Activated CD4-positive, alpha-beta T cell treated with anti-CD3 and anti-CD28 coated beads, Interleukin-2, amount 50 U/mL, for 4 hours (primary cell): ENCODE measurements around the gene BHLHE40.
"Not testable (repeated sequence)": the region's sequence is repeated elsewhere in the genome, so short reads cannot be mapped to it uniquely, and the experiment has no call there.

Experiments
- DNase-seq, 2 experiments: peaks; one replicate each; pipeline ENCODE4 v3.0.0-alpha.2; 2020

Gene BHLHE40

DNA sequence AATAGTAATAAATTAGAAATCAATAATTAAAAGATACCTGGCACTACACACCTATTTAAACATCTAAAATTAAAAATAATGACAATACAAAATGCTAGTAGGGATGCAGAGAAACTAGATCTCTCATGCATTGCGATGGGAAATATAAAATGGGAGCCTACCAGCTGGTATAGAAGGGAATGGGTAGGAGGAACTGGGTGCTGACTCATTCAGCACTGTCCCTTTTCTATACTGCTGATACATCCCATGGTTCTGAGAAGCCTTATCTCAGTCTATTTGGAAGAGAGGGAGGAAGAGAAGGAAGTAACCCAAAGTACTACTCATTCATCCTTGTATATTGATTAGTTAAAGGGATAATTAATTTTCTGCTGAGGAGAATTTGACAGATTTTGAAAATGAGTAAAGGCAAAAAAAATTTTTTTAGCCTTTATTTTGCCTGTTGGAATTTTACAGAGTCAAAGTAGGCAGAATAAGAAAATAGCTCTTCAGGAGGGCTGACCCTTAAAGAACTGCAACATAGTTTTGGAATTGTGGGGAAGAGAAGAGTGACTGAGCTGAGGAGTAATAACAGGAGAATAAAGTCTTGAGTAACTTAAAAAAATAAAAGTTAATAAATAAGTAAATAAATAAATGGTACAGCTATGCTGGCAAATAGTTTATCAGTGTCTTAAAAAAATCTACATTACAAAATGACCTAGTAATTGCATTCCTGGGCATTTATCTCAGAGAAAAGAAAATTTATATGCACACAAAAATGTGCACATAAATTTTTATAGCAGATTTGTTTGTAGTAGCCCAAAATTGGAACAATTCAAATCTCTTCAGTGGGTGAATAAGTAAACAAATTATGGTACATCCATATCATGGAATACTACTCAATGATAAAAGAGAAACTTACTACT lies 15.3 kb upstream of the BHLHE40 start:
- no peak for DNase-seq

- DNase-seq, result not testable (repeated sequence)
Observed at GRCh38 chr3:4966006-4966405, 13.2 kb upstream of the BHLHE40 start.

DNA sequence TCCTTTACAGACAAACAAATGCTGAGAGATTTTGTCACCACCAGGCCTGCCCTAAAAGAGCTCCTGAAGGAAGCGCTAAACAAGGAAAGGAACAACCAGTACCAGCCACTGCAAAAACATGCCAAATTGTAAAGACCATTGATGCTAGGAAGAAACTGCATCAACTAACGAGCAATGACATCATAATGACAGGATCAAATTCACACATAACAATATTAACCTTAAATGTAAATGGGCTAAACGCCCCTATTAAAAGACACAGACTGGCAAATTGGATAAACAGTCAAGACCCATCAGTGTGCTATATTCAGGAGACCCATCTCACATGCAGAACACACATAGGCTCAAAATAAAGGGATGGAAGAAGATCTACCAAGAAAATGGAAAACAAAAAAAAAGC lies 11.6 kb upstream of the BHLHE40 start:
- not testable (repeated sequence) for DNase-seq

DNA sequence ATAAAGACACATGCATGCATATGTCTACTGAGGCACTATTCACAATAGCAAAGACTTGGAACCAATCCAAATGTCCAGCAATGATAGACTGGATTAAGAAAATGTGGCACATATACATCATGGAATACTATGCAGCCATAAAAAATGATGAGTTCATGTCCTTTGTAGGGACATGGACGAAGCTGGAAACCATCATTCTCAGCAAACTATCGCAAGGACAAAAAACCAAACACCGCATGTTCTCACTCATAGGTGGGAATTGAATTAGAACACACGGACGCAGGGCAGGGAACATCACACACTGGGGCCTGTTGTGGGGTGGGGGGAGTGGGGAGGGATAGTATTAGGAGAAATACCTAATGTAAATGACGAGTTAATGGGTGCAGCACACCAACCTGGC lies 7.8 kb upstream of the BHLHE40 start:
- DNase-seq, result not testable (repeated sequence)

DNA sequence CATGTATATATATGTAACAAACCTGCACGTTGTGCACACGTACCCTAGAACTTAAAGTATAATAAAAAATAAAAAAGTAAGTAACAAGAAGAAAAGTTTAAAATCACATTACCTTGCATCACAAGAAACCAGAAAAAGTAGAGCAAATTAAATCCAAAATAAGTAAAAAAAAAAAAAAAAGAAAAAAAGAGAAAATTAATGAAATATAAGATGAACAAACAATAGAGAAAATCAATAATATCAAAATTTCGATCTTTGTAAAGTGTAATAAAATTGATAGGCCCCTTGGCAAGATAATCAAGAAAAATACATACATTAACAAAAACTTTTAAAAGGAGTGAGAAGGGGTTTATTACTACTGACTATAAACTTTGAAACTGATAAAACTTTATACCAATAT lies 7.4 kb upstream of the BHLHE40 start:
- DNase-seq, result no peak

DNA sequence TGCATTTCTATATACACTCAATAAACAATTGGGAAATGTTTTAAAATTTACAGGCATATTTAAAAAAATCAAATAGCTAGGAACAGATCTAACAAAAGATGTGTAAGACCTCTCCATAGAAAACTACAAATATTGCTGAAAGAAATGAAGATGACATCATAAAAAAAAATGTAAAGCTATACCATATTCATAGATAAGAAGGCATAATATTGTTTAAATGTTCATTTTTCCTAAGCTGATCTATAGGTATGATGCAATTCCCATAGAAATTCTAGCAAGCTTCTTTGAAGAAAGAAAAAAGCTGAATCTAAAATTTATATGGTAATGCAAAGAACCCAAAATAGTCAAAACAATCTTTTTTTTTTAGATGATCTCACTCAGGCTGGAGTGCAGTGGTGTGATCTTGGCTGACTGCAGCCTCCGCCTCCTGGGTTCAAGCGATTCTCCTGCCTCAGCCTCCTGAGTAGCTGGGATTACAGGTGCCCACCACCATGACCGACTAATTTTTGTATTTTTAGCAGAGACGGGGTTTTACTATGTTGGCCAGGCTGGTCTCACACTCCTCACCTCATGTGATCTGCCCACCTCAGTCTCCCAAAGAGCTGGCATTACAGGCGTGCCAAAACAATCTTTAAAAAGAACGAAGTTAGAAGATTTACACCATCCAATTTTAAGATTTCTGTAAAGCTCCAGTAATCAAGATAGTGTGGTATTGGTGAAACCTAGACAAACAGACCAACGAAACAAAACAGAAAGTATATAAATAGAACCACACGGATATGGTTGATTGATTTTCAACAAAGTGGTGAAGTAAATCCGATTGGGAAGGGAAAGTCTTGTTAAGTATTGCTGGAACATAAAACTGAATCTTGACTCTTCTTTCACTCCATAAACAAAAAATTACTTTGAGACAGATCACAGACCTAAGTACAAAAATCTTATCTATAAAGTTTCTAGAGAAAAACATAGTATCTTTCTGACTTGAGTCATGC lies 6.3 kb upstream of the BHLHE40 start:
- DNase-seq, result no peak

DNA sequence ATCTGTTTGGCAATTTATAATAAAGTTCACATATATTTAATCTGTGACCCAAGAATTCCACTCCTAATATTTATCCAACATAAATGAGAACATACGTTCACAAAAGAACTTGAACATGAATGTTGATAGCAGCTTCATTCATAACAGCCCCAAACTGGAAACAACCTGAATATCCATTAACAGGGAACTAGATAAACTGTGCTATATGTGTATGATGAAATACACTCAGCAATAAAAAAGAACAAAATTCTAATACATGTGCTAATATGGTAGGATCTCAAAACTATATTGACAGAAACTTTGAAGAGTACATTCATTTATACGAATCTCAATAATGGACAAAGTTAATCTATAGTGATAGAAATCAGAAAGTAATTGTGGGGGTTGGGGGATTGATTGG lies 5.1 kb upstream of the BHLHE40 start:
- DNase-seq, result no peak

GRCh38 chr3:4976109-4976508 lies 3.1 kb upstream of the BHLHE40 start:
- DNase-seq, result peak in 1 of 2 experiments; percentile 43

DNA sequence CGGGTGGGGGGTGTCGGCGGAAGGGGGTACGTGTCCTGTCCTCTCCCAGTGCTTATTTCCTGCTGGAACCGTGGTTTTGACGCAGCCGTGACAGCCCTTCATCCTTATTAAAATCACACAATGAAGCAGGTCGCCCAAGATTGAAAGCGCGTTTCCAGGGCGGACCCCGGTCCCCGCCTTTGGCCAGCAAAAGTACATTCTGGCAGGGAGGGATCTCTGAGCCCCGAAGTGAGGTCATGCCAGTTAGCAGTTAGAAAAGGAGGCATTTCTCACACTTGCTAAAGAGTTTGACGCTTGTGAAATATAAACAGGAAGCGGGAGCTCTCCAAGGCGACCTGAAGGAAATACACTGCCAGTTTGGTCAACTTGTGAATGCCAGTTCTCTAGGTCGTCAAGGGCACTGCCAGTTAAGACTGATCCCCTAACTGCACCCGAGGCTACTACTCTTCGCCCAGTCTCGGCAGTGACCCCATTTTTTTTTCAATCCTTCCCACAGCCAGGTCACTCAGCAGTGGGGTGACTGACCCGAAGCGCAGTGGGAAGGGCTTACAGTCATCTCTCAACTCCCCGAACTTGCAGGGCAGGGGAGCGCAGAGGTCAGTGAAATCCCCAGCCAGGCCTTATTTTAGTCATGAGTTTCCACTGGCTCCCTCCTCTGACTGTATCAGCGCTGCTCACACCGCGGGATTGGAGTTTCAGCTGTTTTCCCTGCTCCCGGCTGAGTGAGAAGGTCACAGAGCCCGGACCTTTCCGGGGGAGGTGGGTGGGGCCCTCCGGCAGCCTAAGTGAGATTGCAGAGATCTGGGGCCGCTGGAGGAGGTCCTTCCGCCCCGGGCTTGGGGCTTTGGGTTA lies 2.0 kb upstream of the BHLHE40 start:
- DNase-seq, result peak in 1 of 2 experiments; percentile 32

DNA sequence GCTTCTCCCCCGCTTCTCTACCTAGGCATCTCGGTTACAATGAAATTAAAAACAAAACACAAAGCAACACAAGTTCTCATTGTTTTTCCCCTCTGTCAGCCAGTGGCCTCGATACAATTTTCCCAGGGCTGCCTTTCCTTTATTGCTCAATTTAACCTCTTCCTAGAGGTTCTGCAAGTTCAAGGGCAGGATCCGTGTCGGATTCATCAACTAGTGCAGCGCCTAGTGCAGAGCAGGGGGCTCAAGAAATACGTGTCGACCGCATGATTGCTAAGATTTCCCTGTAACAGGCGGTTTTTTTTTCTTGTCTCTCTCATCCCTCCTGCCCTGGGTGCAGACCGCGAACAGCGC lies 1.4 kb upstream of the BHLHE40 start:
- peak; percentile 33 to 45 for DNase-seq

- peak; percentile 44 to 87 for DNase-seq
Observed at GRCh38 chr3:4978204-4978965, 852 bp upstream of the BHLHE40 start.

GRCh38 chr3:4978966-4979427 lies 240 bp upstream of the BHLHE40 start:
- peak; percentile 90 to 93 for DNase-seq

DNA sequence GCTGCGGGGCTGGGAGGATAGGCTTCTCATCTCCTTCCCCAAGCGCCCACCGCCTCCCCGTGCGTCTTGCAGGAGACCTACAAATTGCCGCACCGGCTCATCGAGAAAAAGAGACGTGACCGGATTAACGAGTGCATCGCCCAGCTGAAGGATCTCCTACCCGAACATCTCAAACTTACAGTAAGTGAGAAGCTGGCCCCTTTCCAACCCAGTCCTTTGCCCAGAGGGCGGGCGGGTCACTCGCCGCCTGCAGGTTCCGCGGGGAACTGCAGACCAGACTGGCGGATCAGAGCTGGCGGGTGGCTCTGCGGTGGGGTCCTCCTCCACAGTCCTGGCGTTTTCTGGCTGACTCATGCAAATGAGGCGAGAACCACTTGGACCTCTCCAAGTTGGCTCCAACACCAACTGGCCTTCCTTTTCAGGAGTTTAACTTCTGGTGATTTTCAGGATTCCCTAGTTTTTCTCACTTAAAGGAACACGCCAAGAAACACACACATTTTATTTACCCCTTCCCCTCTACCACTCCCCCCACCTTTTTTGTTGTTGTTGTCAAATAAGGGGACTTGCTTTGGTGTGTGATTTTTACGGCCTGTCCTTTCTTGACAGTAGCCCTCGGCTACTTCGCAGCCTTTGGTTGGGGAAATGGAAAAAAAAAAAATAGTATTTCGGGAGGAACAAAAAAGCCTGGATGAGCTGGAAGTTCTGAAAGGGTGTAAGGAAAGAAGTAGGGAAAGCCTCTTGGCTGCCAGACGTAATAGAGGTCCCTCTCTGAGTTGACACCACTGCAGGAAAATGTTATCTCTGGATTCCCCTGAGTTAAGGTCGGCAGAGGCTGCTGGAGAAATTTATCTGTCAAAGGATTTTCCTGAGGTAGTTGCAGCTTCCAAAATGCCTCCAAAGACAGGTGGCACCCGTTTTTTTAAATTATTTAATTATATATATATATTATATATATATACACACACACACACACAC lies 1.3 kb downstream of the BHLHE40 start:
- peak; percentile 85 to 86 for DNase-seq

DNA sequence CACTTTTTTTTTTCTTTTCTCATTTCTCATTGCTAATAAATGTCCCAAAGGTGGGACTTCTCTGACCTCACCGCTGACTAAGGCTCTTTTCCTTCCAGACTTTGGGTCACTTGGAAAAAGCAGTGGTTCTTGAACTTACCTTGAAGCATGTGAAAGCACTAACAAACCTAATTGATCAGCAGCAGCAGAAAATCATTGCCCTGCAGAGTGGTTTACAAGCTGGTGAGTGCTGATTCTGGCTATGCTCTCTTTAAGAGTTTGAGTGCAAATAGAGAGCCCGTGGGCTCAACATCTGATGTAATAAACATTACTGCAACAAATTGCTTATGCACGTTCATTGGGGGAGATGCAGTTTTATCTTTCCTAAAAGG lies 2.0 kb downstream of the BHLHE40 start:
- DNase-seq, result no peak

GRCh38 chr3:4981665-4982494 lies 2.6 kb downstream of the BHLHE40 start:
- DNase-seq, result no peak

DNA sequence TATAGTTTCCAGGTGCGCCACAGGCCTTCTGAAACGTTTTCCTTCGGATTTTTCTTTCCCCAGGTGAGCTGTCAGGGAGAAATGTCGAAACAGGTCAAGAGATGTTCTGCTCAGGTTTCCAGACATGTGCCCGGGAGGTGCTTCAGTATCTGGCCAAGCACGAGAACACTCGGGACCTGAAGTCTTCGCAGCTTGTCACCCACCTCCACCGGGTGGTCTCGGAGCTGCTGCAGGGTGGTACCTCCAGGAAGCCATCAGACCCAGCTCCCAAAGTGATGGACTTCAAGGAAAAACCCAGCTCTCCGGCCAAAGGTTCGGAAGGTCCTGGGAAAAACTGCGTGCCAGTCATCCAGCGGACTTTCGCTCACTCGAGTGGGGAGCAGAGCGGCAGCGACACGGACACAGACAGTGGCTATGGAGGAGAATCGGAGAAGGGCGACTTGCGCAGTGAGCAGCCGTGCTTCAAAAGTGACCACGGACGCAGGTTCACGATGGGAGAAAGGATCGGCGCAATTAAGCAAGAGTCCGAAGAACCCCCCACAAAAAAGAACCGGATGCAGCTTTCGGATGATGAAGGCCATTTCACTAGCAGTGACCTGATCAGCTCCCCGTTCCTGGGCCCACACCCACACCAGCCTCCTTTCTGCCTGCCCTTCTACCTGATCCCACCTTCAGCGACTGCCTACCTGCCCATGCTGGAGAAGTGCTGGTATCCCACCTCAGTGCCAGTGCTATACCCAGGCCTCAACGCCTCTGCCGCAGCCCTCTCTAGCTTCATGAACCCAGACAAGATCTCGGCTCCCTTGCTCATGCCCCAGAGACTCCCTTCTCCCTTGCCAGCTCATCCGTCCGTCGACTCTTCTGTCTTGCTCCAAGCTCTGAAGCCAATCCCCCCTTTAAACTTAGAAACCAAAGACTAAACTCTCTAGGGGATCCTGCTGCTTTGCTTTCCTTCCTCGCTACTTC lies 3.8 kb downstream of the BHLHE40 start:
- no peak for DNase-seq

DNA sequence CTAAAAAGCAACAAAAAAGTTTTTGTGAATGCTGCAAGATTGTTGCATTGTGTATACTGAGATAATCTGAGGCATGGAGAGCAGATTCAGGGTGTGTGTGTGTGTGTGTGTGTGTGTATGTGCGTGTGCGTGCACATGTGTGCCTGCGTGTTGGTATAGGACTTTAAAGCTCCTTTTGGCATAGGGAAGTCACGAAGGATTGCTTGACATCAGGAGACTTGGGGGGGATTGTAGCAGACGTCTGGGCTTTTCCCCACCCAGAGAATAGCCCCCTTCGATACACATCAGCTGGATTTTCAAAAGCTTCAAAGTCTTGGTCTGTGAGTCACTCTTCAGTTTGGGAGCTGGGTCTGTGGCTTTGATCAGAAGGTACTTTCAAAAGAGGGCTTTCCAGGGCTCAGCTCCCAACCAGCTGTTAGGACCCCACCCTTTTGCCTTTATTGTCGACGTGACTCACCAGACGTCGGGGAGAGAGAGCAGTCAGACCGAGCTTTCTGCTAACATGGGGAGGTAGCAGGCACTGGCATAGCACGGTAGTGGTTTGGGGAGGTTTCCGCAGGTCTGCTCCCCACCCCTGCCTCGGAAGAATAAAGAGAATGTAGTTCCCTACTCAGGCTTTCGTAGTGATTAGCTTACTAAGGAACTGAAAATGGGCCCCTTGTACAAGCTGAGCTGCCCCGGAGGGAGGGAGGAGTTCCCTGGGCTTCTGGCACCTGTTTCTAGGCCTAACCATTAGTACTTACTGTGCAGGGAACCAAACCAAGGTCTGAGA lies 4.7 kb downstream of the BHLHE40 start:
- DNase-seq, result peak; percentile 77 to 79

- DNase-seq, result no peak
Observed at GRCh38 chr3:4984511-4984864, 5.3 kb downstream of the BHLHE40 start.
